ENCODE measurements around the gene RNF121. TPM values are rescaled to one million over a fixed set of nuclear protein-coding genes. Genes with fewer than 3 reads are reported as not detected.

RNF121 gene
- total RNA-seq, 1 donor from 2014 or later: 23.0 TPM

- Histone ChIP-seq H3K4me1 (peaks cover 57% of the 10 kb centered on the region), H3K27me3 (ENCODE audit: low read depth) (no peaks in the 10 kb centered on the region), H3K9me3 (replicated peaks) (no peaks in the 10 kb centered on the region), H3K27ac (replicated peaks) (peak overlapping the region; percentile 77), H3K36me3 (peaks cover 100% of the 10 kb centered on the region), H3K4me3 (no peak overlapping the region)
- DNase-seq: no peak
- intact Hi-C loops (cut with micrococcal nuclease): no loop called here
- TF ChIP-seq, protein P1, sequence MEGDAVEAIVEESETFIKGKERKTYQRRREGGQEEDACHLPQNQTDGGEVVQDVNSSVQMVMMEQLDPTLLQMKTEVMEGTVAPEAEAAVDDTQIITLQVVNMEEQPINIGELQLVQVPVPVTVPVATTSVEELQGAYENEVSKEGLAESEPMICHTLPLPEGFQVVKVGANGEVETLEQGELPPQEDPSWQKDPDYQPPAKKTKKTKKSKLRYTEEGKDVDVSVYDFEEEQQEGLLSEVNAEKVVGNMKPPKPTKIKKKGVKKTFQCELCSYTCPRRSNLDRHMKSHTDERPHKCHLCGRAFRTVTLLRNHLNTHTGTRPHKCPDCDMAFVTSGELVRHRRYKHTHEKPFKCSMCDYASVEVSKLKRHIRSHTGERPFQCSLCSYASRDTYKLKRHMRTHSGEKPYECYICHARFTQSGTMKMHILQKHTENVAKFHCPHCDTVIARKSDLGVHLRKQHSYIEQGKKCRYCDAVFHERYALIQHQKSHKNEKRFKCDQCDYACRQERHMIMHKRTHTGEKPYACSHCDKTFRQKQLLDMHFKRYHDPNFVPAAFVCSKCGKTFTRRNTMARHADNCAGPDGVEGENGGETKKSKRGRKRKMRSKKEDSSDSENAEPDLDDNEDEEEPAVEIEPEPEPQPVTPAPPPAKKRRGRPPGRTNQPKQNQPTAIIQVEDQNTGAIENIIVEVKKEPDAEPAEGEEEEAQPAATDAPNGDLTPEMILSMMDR (IDR thresholded peaks at IDR 0.05; ENCODE audit: borderline replicate concordance): no peak
These were observed 86.0 kb downstream of the RNF121 start for GRCh38 chr11:72014761-72015320.

- H3K4me3 ChIP-seq: no peak overlapping the region
- H3K27ac ChIP-seq (replicated peaks): peak overlapping the region; percentile 19
- TF ChIP-seq, protein P1 (IDR thresholded peaks at IDR 0.05; ENCODE audit: borderline replicate concordance): peak; percentile 36
- H3K9me3 ChIP-seq (replicated peaks): no peaks in the 10 kb centered on the region
- peaks cover 50% of the 10 kb centered on the region for H3K4me1 ChIP-seq
- H3K27me3 ChIP-seq (ENCODE audit: low read depth): no peaks in the 10 kb centered on the region
- peaks cover 100% of the 10 kb centered on the region for H3K36me3 ChIP-seq
- intact Hi-C loops (cut with micrococcal nuclease): no loop called here
- no peak for DNase-seq
These were observed 86.7 kb downstream of the RNF121 start for GRCh38 chr11:72015511-72016061.

GRCh38 chr11:72018171-72018570, 89.3 kb downstream of the RNF121 start:
- intact Hi-C loops (cut with micrococcal nuclease): no loop called here
- DNase-seq: no peak
- Histone ChIP-seq H3K27me3 (ENCODE audit: low read depth) (no peaks in the 10 kb centered on the region), H3K4me1 (peaks cover 24% of the 10 kb centered on the region), H3K27ac (replicated peaks) (no peak overlapping the region), H3K36me3 (peaks cover 100% of the 10 kb centered on the region), H3K9me3 (replicated peaks) (no peaks in the 10 kb centered on the region), H3K4me3 (no peak overlapping the region)
- TF ChIP-seq, protein P1 (IDR thresholded peaks at IDR 0.05; ENCODE audit: borderline replicate concordance): no peak

- intact Hi-C loops (cut with micrococcal nuclease): no loop called here
- no peak for DNase-seq
- Histone ChIP-seq H3K4me3 (no peak overlapping the region), H3K36me3 (peaks cover 90% of the 10 kb centered on the region), H3K27ac (replicated peaks) (no peak overlapping the region), H3K27me3 (ENCODE audit: low read depth) (no peaks in the 10 kb centered on the region), H3K9me3 (replicated peaks) (no peaks in the 10 kb centered on the region), H3K4me1 (peaks cover 43% of the 10 kb centered on the region)
- TF ChIP-seq, protein P1 (IDR thresholded peaks at IDR 0.05; ENCODE audit: borderline replicate concordance): no peak
These were observed 94.5 kb downstream of the RNF121 start for GRCh38 chr11:72023335-72023734.

DNA sequence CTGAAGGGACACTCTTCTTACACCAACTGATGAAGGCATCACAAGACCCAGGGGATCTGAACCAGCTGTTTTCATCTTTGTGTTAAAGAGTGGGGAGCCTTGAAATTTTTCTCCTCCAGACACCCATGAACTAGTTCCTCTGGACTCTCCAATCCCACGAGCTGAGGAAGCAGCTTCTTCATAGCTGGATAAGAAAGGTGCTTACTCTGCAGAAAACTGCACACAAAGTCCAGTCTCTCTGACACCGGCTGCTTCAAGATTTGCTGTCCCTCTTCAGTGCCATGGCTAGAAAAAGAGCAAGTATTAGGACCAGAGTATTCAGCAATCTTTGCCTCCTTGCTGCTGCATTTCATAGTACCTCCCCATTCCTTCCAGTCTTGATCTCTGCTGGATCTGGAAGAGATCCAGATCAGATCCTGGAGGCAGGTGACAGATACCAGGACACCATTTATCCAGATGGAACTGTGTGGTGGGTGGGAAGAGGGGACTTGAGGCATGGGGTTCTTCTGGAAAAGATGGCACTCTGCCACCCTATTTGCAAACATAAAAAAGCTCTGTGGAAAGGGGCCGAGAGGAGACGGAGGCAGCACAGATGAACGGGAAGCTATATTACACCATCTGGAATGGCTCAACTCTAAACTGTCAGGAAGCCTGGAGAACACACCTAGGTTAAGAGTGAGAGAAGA, 95.4 kb downstream of the RNF121 start:
- no peak overlapping the region for H3K27ac ChIP-seq (replicated peaks)
- no peak overlapping the region for H3K4me3 ChIP-seq
- peaks cover 90% of the 10 kb centered on the region for H3K36me3 ChIP-seq
- no peak for DNase-seq
- TF ChIP-seq, protein P1 (IDR thresholded peaks at IDR 0.05; ENCODE audit: borderline replicate concordance): no peak
- H3K9me3 ChIP-seq (replicated peaks): no peaks in the 10 kb centered on the region
- intact Hi-C loops (cut with micrococcal nuclease): loop anchor here (2.0 kb wide), 1 partner anchor 67 kb away; no protein-coding TSS in a partner anchor
- peaks cover 52% of the 10 kb centered on the region for H3K4me1 ChIP-seq
- H3K27me3 ChIP-seq (ENCODE audit: low read depth): no peaks in the 10 kb centered on the region

Measured in left ventricle myocardium inferior (tissue), 1 donor.